SU-DHL-6 (cell line): ENCODE data around the gene ACCSL.

Experiments
- H2AFZ ChIP-seq: fragments of 200-600 bp; sonication (generic); 2 replicates; pipeline ENCODE4 v1.6.1; 2014; ENCODE audit warnings: low read depth, mild to moderate bottlenecking, moderate library complexity, mixed read lengths, antibody characterized with exemption, low read length; ENCODE audit not compliant: severe bottlenecking
- H3F3A ChIP-seq: fragments of 200-600 bp; shearing (Covaris generic); 2 replicates; pipeline ENCODE4 v1.6.0; 2016; ENCODE audit warnings: antibody characterized with exemption, mild to moderate bottlenecking; ENCODE audit not compliant: insufficient read depth
- H3K27ac ChIP-seq: fragments of 200-600 bp; sonication (generic); 2 replicates; pipeline ENCODE4 v1.5.1; 2016; ENCODE audit warnings: low read depth, mild to moderate bottlenecking, low read length, moderate library complexity, mixed read lengths
- H3K27me3 ChIP-seq: fragments of 200-600 bp; sonication (generic), shearing (Covaris generic); 2 replicates; pipeline ENCODE4 v1.6.0; 2014; ENCODE audit warnings: mild to moderate bottlenecking, low read length
- H3K36me3 ChIP-seq: fragments of 200-600 bp; sonication (generic); 2 replicates; pipeline ENCODE4 v1.6.1; 2014; ENCODE audit warnings: mild to moderate bottlenecking, low read length, mixed read lengths
- H3K4me2 ChIP-seq: fragments of 300-600, 200-600 bp; shearing (Covaris generic), sonication (generic); 2 replicates; pipeline ENCODE4 v1.6.0; 2014; ENCODE audit warnings: low read length, low read depth, mild to moderate bottlenecking; ENCODE audit not compliant: poor library complexity, severe bottlenecking
- H3K4me3 ChIP-seq: fragments of 200-600 bp; sonication (generic); 2 replicates; pipeline ENCODE4 v1.5.1; 2014; ENCODE audit warnings: antibody characterized with exemption, low read length, mild to moderate bottlenecking, mixed read lengths; ENCODE audit not compliant: insufficient read depth, poor library complexity, severe bottlenecking
- H3K79me2 ChIP-seq: fragments of 200-600 bp; sonication (generic); 2 replicates; pipeline ENCODE4 v1.6.1; 2014; ENCODE audit warnings: mild to moderate bottlenecking, low read length, moderate library complexity; ENCODE audit not compliant: insufficient read depth
- H3K9ac ChIP-seq: fragments of 200-600 bp; sonication (generic); 2 replicates; pipeline ENCODE4 v1.7.0; 2014; ENCODE audit warnings: mild to moderate bottlenecking, low read length
- H3K9me2 ChIP-seq: fragments of 200-600 bp; sonication (generic); replicated peaks from 2 replicates; pipeline ENCODE4 v1.6.1; 2014; ENCODE audit warnings: low read length; ENCODE audit not compliant: insufficient read depth
- H3K9me3 ChIP-seq: fragments of 200-600 bp; sonication (generic); 2 replicates; pipeline ENCODE4 v1.6.1; 2014; ENCODE audit warnings: low read length, mixed read lengths; ENCODE audit not compliant: insufficient read depth
- H4K20me1 ChIP-seq: fragments of 200-600 bp; sonication (generic); 2 replicates; pipeline ENCODE4 v1.6.1; 2014; ENCODE audit warnings: low read depth, mild to moderate bottlenecking, antibody characterized with exemption, low read length, moderate library complexity, mixed read lengths
- EZH2phosphoT487 ChIP-seq: fragments of 200-600 bp; sonication (generic), shearing (Covaris generic); conservative IDR thresholded peaks from 2 replicates; pipeline ENCODE4 v1.6.1; 2018; ENCODE audit warnings: mild to moderate bottlenecking, antibody characterized with exemption, low read length, moderate library complexity, mixed read lengths
- TF ChIP-seq, protein P1 (sequence below): fragments of 200-600 bp; sonication (generic); IDR thresholded peaks from one replicate; pipeline ENCODE4 v1.5.1; 2017; ENCODE audit warnings: antibody characterized with exemption, mild to moderate bottlenecking, low read length, moderate library complexity; ENCODE audit not compliant: insufficient read depth, poor library complexity, severe bottlenecking

Gene ACCSL

DNA sequence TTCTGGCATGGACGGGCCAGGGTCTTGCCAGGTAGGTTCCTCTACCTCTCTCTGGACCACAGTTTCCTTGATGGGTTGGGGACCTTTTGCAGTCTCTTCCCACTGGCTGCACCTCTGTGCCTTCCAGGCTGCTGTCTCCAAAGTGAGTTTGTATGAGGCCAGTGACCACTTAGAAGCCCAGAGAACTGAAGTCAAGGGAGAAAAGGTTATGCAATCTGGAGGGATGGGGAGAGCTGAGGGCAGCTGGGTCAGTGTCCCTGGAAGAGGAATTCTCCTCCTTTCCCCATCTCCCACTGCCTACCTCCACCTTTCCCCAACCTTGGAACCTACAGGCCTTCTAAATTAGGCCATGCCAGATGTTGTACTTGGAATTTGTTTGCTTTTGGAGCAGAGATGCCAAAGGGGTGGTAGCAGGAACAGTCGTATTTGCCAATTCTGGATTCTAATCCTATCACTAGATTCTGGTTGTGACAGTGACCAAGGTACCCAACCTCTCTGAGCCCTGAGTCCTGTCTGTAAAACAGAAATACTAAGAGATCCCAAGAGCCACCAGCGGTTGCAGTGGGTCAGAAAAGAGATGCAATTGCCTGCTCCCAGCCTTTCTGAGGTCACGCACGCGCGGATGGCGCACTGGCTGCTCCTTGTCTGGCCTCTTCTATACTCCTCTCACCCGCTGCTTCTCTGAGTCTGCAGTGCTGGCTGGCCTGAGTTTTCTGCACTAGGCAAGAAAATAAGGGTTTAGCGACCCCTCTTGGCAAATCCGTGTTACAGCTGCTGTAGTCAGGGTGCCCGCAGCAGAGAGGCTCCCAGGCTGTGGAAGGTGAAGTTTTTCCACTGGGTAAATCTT is 10.7 kb upstream of the ACCSL start:
- no peak overlapping the region for H2AFZ ChIP-seq
- no peaks in the 10 kb centered on the region for H3K9me3 ChIP-seq
- H3F3A ChIP-seq, result no peaks in the 10 kb centered on the region
- H3K4me3 ChIP-seq, result no peak overlapping the region
- no peaks in the 10 kb centered on the region for H3K79me2 ChIP-seq
- TF ChIP-seq, protein P1, sequence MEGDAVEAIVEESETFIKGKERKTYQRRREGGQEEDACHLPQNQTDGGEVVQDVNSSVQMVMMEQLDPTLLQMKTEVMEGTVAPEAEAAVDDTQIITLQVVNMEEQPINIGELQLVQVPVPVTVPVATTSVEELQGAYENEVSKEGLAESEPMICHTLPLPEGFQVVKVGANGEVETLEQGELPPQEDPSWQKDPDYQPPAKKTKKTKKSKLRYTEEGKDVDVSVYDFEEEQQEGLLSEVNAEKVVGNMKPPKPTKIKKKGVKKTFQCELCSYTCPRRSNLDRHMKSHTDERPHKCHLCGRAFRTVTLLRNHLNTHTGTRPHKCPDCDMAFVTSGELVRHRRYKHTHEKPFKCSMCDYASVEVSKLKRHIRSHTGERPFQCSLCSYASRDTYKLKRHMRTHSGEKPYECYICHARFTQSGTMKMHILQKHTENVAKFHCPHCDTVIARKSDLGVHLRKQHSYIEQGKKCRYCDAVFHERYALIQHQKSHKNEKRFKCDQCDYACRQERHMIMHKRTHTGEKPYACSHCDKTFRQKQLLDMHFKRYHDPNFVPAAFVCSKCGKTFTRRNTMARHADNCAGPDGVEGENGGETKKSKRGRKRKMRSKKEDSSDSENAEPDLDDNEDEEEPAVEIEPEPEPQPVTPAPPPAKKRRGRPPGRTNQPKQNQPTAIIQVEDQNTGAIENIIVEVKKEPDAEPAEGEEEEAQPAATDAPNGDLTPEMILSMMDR, result peak; percentile 50
- TF ChIP-seq EZH2phosphoT487, result no peak
- no peak overlapping the region for H3K9ac ChIP-seq
- H3K4me2 ChIP-seq, result no peak overlapping the region
- H3K27ac ChIP-seq, result no peak overlapping the region
- H3K36me3 ChIP-seq, result no peaks in the 10 kb centered on the region
- H4K20me1 ChIP-seq, result no peaks in the 10 kb centered on the region
- no peaks in the 10 kb centered on the region for H3K27me3 ChIP-seq
- no peaks in the 10 kb centered on the region for H3K9me2 ChIP-seq

DNA sequence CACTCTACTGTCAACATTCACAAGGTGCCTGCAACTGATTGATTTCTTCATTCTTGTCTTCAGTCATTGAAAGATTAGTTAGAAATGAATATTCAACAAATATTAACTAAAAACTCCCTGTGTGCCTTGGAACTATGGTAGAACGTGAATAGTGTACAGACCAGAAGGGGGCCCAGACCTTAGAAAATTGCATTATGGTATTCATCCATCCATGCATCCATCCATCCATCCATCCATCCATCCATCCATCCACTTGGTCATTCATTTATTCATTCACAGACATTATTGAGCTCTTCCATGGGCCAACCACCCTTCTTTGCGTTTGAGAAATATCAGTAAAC is 10.2 kb upstream of the ACCSL start:
- no peaks in the 10 kb centered on the region for H3F3A ChIP-seq
- TF ChIP-seq, protein P1, result no peak
- no peak for TF ChIP-seq EZH2phosphoT487
- no peaks in the 10 kb centered on the region for H3K9me2 ChIP-seq
- no peaks in the 10 kb centered on the region for H3K27me3 ChIP-seq
- no peak overlapping the region for H3K27ac ChIP-seq
- no peak overlapping the region for H2AFZ ChIP-seq
- H4K20me1 ChIP-seq, result no peaks in the 10 kb centered on the region
- no peak overlapping the region for H3K4me2 ChIP-seq
- no peaks in the 10 kb centered on the region for H3K36me3 ChIP-seq
- H3K4me3 ChIP-seq, result no peak overlapping the region
- H3K9ac ChIP-seq, result no peak overlapping the region
- no peaks in the 10 kb centered on the region for H3K9me3 ChIP-seq
- no peaks in the 10 kb centered on the region for H3K79me2 ChIP-seq

DNA sequence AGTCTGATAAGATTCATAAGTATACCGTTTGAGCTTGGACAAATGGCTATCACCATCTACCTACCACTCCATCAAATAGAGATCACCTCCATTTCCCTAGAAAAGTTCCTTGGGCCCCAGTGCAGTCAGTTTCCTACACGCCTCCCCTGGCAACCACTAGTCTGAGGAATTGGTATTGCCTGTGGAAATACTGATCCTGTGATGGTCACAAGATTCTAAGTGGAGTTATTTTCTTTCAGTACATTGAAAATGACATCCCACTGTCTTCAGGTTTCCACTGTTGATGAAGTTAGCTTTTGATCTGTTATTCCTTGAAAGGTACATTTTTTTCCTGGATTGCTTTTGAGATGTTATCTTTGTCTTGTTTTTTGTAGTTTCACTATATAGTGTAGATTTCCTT is 4.6 kb upstream of the ACCSL start:
- Histone ChIP-seq H3K4me3 (no peak overlapping the region), H2AFZ (no peak overlapping the region), H3K9me3 (no peaks in the 10 kb centered on the region), H3K79me2 (no peaks in the 10 kb centered on the region), H3K27me3 (no peaks in the 10 kb centered on the region), H3K27ac (no peak overlapping the region), H3K9ac (no peak overlapping the region), H3K36me3 (no peaks in the 10 kb centered on the region), H3F3A (no peaks in the 10 kb centered on the region), H3K4me2 (no peak overlapping the region), H4K20me1 (no peaks in the 10 kb centered on the region), H3K9me2 (no peaks in the 10 kb centered on the region)
- TF ChIP-seq, protein P1, result no peak
- TF ChIP-seq EZH2phosphoT487, result no peak
